Superior temporal gyrus (tissue), 1 donor: ENCODE measurements around the gene TTC38.
A peak's percentile ranks its signal among the peaks of the same experiment; 100 is the strongest.
"Not testable (repeated sequence)": the region's sequence is repeated elsewhere in the genome, so short reads cannot be mapped to it uniquely, and the experiment has no call there.

Experiments used
- DNase-seq: peaks from one replicate; pipeline ENCODE4 v3.0.0-alpha.2; 2016; ENCODE audit errors: extremely low spot score

Gene TTC38

GRCh38 chr22:46296257-46297150, 28.7 kb downstream of the TTC38 start, which contains the start of gene GTSE1:
TSS of gene GTSE1 (plus strand) at chr22:46296870. CDS start at chr22:46297401, 531 bp downstream.
- DNase-seq, result peak; percentile 98

- DNase-seq, result no peak
These were observed 29.5 kb downstream of the TTC38 start for GRCh38 chr22:46297151-46297812.

GRCh38 chr22:46299101-46299500, 31.3 kb downstream of the TTC38 start:
- DNase-seq, result no peak

- no peak for DNase-seq
These were observed 32.7 kb downstream of the TTC38 start for GRCh38 chr22:46300491-46300890.

- DNase-seq, result no peak
These were observed 35.6 kb downstream of the TTC38 start for GRCh38 chr22:46303347-46303965.

GRCh38 chr22:46308283-46308988, 40.6 kb downstream of the TTC38 start:
- DNase-seq, result no peak

GRCh38 chr22:46309526-46310085, 41.8 kb downstream of the TTC38 start:
- DNase-seq, result no peak

GRCh38 chr22:46312056-46312455, 44.2 kb downstream of the TTC38 start:
- no peak for DNase-seq

- not testable (repeated sequence) for DNase-seq
These were observed 45.0 kb downstream of the TTC38 start for GRCh38 chr22:46312848-46313247.

GRCh38 chr22:46315976-46316375, 48.2 kb downstream of the TTC38 start:
- no peak for DNase-seq

- no peak for DNase-seq
These were observed 49.8 kb downstream of the TTC38 start for GRCh38 chr22:46317646-46318045.

GRCh38 chr22:46318576-46318975, 50.8 kb downstream of the TTC38 start:
- no peak for DNase-seq

- no peak for DNase-seq
These were observed 51.5 kb downstream of the TTC38 start for GRCh38 chr22:46319319-46319718.

- DNase-seq, result no peak
These were observed 52.4 kb downstream of the TTC38 start for GRCh38 chr22:46320166-46320710.

GRCh38 chr22:46320716-46321386, 53.0 kb downstream of the TTC38 start:
- DNase-seq, result no peak

- DNase-seq, result no peak
These were observed 54.9 kb downstream of the TTC38 start for GRCh38 chr22:46322711-46323110.

GRCh38 chr22:46323162-46323561, 55.4 kb downstream of the TTC38 start:
- DNase-seq, result no peak

- DNase-seq, result no peak
These were observed 58.4 kb downstream of the TTC38 start for GRCh38 chr22:46326066-46326680.

- DNase-seq, result no peak
These were observed 60.1 kb downstream of the TTC38 start for GRCh38 chr22:46327691-46328465.
